ENCODE data around the gene ABHD17C. TPM values are rescaled to one million over a fixed set of nuclear protein-coding genes. Genes with fewer than 3 reads are reported as not detected.
A peak's percentile ranks its signal among the peaks of the same experiment; 100 is the strongest.

The ABHD17C gene
- total RNA-seq, 2 experiments from 2014 or later = 1.6 to 2.1 TPM

- Mint-ChIP-seq H3K27ac (peak overlapping the region; percentile 68), H3K27me3 (peaks cover 51% of the 10 kb centered on the region), H3K4me1 (peaks cover 11% of the 10 kb centered on the region), H3K4me3 (peak overlapping the region; percentile 85), H3K36me3 (peaks cover 3% of the 10 kb centered on the region), H3K9me3 (peaks cover 1% of the 10 kb centered on the region)
- POLR2A ChIA-PET = no interaction called here
- DNase-seq (no peak), ATAC-seq (ENCODE audit: low read depth) (no peak)
These were observed 976 bp downstream of the ABHD17C start for GRCh38 chr15:80695911-80696661.

- peaks cover 3% of the 10 kb centered on the region for H3K36me3 Mint-ChIP-seq
- peaks cover 11% of the 10 kb centered on the region for H3K4me1 Mint-ChIP-seq
- POLR2A ChIA-PET = no interaction called here
- peaks cover 49% of the 10 kb centered on the region for H3K27me3 Mint-ChIP-seq
- no peak overlapping the region for H3K27ac Mint-ChIP-seq
- DNase-seq (no peak), ATAC-seq (ENCODE audit: low read depth) (no peak)
- peaks cover 1% of the 10 kb centered on the region for H3K9me3 Mint-ChIP-seq
- H3K4me3 Mint-ChIP-seq = no peak overlapping the region
These were observed 2.1 kb downstream of the ABHD17C start for GRCh38 chr15:80697075-80697685.

- H3K4me3 Mint-ChIP-seq = no peak overlapping the region
- H3K36me3 Mint-ChIP-seq = peaks cover 3% of the 10 kb centered on the region
These were observed 3.6 kb downstream of the ABHD17C start for GRCh38 chr15:80698676-80699075.

GRCh38 chr15:80699981-80700380 lies 4.9 kb downstream of the ABHD17C start:
- ATAC-seq (ENCODE audit: low read depth) = no peak
- peaks cover 3% of the 10 kb centered on the region for H3K36me3 Mint-ChIP-seq
- peaks cover 13% of the 10 kb centered on the region for H3K4me1 Mint-ChIP-seq
- POLR2A ChIA-PET = no interaction called here
- H3K27ac Mint-ChIP-seq = no peak overlapping the region
- H3K9me3 Mint-ChIP-seq = peaks cover 1% of the 10 kb centered on the region
- no peak overlapping the region for H3K4me3 Mint-ChIP-seq
- H3K27me3 Mint-ChIP-seq = peaks cover 37% of the 10 kb centered on the region
- DNase-seq = no peak

More at GRCh38 chr15:80698676-80699075, 3.6 kb downstream of the ABHD17C start:
- POLR2A ChIA-PET = no interaction called here
- ATAC-seq (ENCODE audit: low read depth) (no peak), DNase-seq (no peak)
- H3K4me1 Mint-ChIP-seq = peaks cover 11% of the 10 kb centered on the region
- no peak overlapping the region for H3K27ac Mint-ChIP-seq
- H3K9me3 Mint-ChIP-seq = peaks cover 1% of the 10 kb centered on the region
- H3K27me3 Mint-ChIP-seq = peaks cover 42% of the 10 kb centered on the region

- POLR2A ChIA-PET = no interaction called here
- DNase-seq (no peak), ATAC-seq (ENCODE audit: low read depth) (no peak)
- peaks cover 7% of the 10 kb centered on the region for H3K4me1 Mint-ChIP-seq
- H3K36me3 Mint-ChIP-seq = peaks cover 3% of the 10 kb centered on the region
- H3K27me3 Mint-ChIP-seq = peaks cover 36% of the 10 kb centered on the region
- no peak overlapping the region for H3K4me3 Mint-ChIP-seq
- peaks cover 1% of the 10 kb centered on the region for H3K9me3 Mint-ChIP-seq
- no peak overlapping the region for H3K27ac Mint-ChIP-seq
These were observed 6.7 kb downstream of the ABHD17C start for GRCh38 chr15:80701676-80702311.

GRCh38 chr15:80703081-80703480 lies 8.0 kb downstream of the ABHD17C start:
- POLR2A ChIA-PET = no interaction called here
- DNase-seq (no peak), ATAC-seq (ENCODE audit: low read depth) (no peak)
- Mint-ChIP-seq H3K27ac (no peak overlapping the region), H3K4me1 (peaks cover 4% of the 10 kb centered on the region), H3K27me3 (peaks cover 30% of the 10 kb centered on the region), H3K36me3 (peaks cover 3% of the 10 kb centered on the region), H3K9me3 (peaks cover 1% of the 10 kb centered on the region), H3K4me3 (no peak overlapping the region)

GRCh38 chr15:80703965-80704364 lies 8.9 kb downstream of the ABHD17C start:
- DNase-seq = no peak
- Mint-ChIP-seq H3K36me3 (no peaks in the 10 kb centered on the region), H3K9me3 (no peaks in the 10 kb centered on the region), H3K4me1 (peaks cover 2% of the 10 kb centered on the region), H3K4me3 (no peak overlapping the region), H3K27ac (no peak overlapping the region), H3K27me3 (peaks cover 27% of the 10 kb centered on the region)
- no peak for ATAC-seq (ENCODE audit: low read depth)
- POLR2A ChIA-PET = no interaction called here

- H3K9me3 Mint-ChIP-seq = no peaks in the 10 kb centered on the region
- no peak overlapping the region for H3K27ac Mint-ChIP-seq
- peaks cover 12% of the 10 kb centered on the region for H3K4me1 Mint-ChIP-seq
- H3K4me3 Mint-ChIP-seq = no peak overlapping the region
- no peaks in the 10 kb centered on the region for H3K36me3 Mint-ChIP-seq
- ATAC-seq (ENCODE audit: low read depth) = no peak
- no peak for DNase-seq
- POLR2A ChIA-PET = no interaction called here
- peaks cover 24% of the 10 kb centered on the region for H3K27me3 Mint-ChIP-seq
These were observed 11.1 kb downstream of the ABHD17C start for GRCh38 chr15:80706161-80706560.

- H3K9me3 Mint-ChIP-seq = no peaks in the 10 kb centered on the region
- POLR2A ChIA-PET = no interaction called here
- H3K4me1 Mint-ChIP-seq = peaks cover 23% of the 10 kb centered on the region
- no peak overlapping the region for H3K4me3 Mint-ChIP-seq
- peaks cover 17% of the 10 kb centered on the region for H3K27me3 Mint-ChIP-seq
- ATAC-seq (ENCODE audit: low read depth) = no peak
- H3K27ac Mint-ChIP-seq = no peak overlapping the region
- H3K36me3 Mint-ChIP-seq = no peaks in the 10 kb centered on the region
- DNase-seq = no peak
These were observed 14.4 kb downstream of the ABHD17C start for GRCh38 chr15:80709542-80709941.

- no peaks in the 10 kb centered on the region for H3K36me3 Mint-ChIP-seq
- DNase-seq (peak; percentile 51), ATAC-seq (ENCODE audit: low read depth) (peak; percentile 84)
- H3K4me1 Mint-ChIP-seq = peaks cover 23% of the 10 kb centered on the region
- POLR2A ChIA-PET = no interaction called here
- no peaks in the 10 kb centered on the region for H3K9me3 Mint-ChIP-seq
- H3K27me3 Mint-ChIP-seq = peaks cover 8% of the 10 kb centered on the region
- no peak overlapping the region for H3K27ac Mint-ChIP-seq
- H3K4me3 Mint-ChIP-seq = peak overlapping the region; percentile 6
These were observed 15.8 kb downstream of the ABHD17C start for GRCh38 chr15:80710635-80711554.

- Mint-ChIP-seq H3K4me1 (peaks cover 23% of the 10 kb centered on the region), H3K36me3 (no peaks in the 10 kb centered on the region), H3K27me3 (peaks cover 5% of the 10 kb centered on the region), H3K4me3 (peak overlapping the region; percentile 2), H3K9me3 (no peaks in the 10 kb centered on the region), H3K27ac (no peak overlapping the region)
- ATAC-seq (ENCODE audit: low read depth) (no peak), DNase-seq (no peak)
- POLR2A ChIA-PET = no interaction called here
These were observed 16.8 kb downstream of the ABHD17C start for GRCh38 chr15:80711886-80712285.

- Mint-ChIP-seq H3K4me1 (peaks cover 23% of the 10 kb centered on the region), H3K4me3 (no peak overlapping the region), H3K27ac (no peak overlapping the region), H3K36me3 (no peaks in the 10 kb centered on the region), H3K9me3 (no peaks in the 10 kb centered on the region), H3K27me3 (peaks cover 3% of the 10 kb centered on the region)
- ATAC-seq (ENCODE audit: low read depth) (no peak), DNase-seq (no peak)
- POLR2A ChIA-PET = no interaction called here
These were observed 17.8 kb downstream of the ABHD17C start for GRCh38 chr15:80712956-80713355.

GRCh38 chr15:80721476-80721875 lies 26.4 kb downstream of the ABHD17C start:
- Mint-ChIP-seq H3K27me3 (no peaks in the 10 kb centered on the region), H3K27ac (no peak overlapping the region), H3K4me1 (peaks cover 1% of the 10 kb centered on the region), H3K9me3 (peaks cover 2% of the 10 kb centered on the region), H3K4me3 (no peak overlapping the region), H3K36me3 (peaks cover 2% of the 10 kb centered on the region)
- ATAC-seq (ENCODE audit: low read depth) (no peak), DNase-seq (no peak)
- POLR2A ChIA-PET = no interaction called here
